H9 (cell line): ENCODE data around the gene PPARG. TPM values are rescaled to one million over a fixed set of nuclear protein-coding genes. Genes with fewer than 3 reads are reported as not detected.

Experiments
- DNase-seq: peaks from one replicate; pipeline ENCODE4 v3.0.0-alpha.2; 2017
- H2AFZ ChIP-seq: one replicate; pipeline ENCODE4 v1.6.1; 2013; ENCODE audit warnings: mild to moderate bottlenecking, low read length, control low read depth, moderate library complexity
- H2AK5ac ChIP-seq: 2 replicates; pipeline ENCODE4 v1.6.1; 2013; ENCODE audit warnings: low read length, control low read depth, mixed read lengths; ENCODE audit not compliant: insufficient read length
- H2BK120ac ChIP-seq: one replicate; pipeline ENCODE4 v1.6.1; 2013; ENCODE audit warnings: low read depth, mild to moderate bottlenecking, low read length, control low read depth, inconsistent platforms; ENCODE audit not compliant: poor library complexity, severe bottlenecking
- H2BK12ac ChIP-seq: 2 replicates; pipeline ENCODE4 v1.6.1; 2013; ENCODE audit warnings: low read length, control low read depth, mixed read lengths, low read depth; ENCODE audit not compliant: insufficient read length
- H2BK15ac ChIP-seq: 2 replicates; pipeline ENCODE4 v1.6.1; 2013; ENCODE audit warnings: low read depth, low read length, control low read depth
- H2BK20ac ChIP-seq: one replicate; pipeline ENCODE4 v1.6.1; 2013; ENCODE audit warnings: low read depth, mild to moderate bottlenecking, low read length, control low read depth, inconsistent platforms; ENCODE audit not compliant: poor library complexity, severe bottlenecking
- H2BK5ac ChIP-seq: 2 replicates; pipeline ENCODE4 v1.6.1; 2013; ENCODE audit warnings: low read length, control low read depth, mixed read lengths; ENCODE audit not compliant: insufficient read length
- H3K14ac ChIP-seq: 2 replicates; pipeline ENCODE4 v1.6.1; 2013; ENCODE audit warnings: low read length, control low read depth; ENCODE audit not compliant: insufficient read depth
- H3K18ac ChIP-seq: 2 replicates; pipeline ENCODE4 v1.6.1; 2013; ENCODE audit warnings: low read depth, mild to moderate bottlenecking, mixed read lengths, low read length, control low read depth; ENCODE audit not compliant: insufficient read length
- H3K23ac ChIP-seq: 2 replicates; pipeline ENCODE4 v1.6.1; 2013; ENCODE audit warnings: low read length, control low read depth, mixed read lengths, low read depth; ENCODE audit not compliant: insufficient read length
- H3K23me2 ChIP-seq: 2 replicates; pipeline ENCODE4 v1.6.1; 2013; ENCODE audit warnings: low read depth, mild to moderate bottlenecking, mixed read lengths, low read length, control low read depth; ENCODE audit not compliant: insufficient read length, poor library complexity, severe bottlenecking
- H3K27ac ChIP-seq: 2 replicates; pipeline ENCODE4 v1.5.1; 2013; ENCODE audit warnings: low read length, control low read depth, mixed read lengths, low read depth; ENCODE audit not compliant: insufficient read length
- H3K27me3 ChIP-seq: 2 replicates; pipeline ENCODE4 v1.6.1; 2013; ENCODE audit warnings: low read length, control low read depth, inconsistent platforms; ENCODE audit not compliant: insufficient read depth
- H3K4ac ChIP-seq: 2 replicates; pipeline ENCODE4 v1.6.1; 2013; ENCODE audit warnings: low read depth, mild to moderate bottlenecking, control low read depth, inconsistent platforms, low read length, moderate library complexity
- H3K4me1 ChIP-seq: 2 replicates; pipeline ENCODE4 v1.6.1; 2013; ENCODE audit warnings: low read length, control low read depth, inconsistent platforms; ENCODE audit not compliant: insufficient read depth
- H3K4me2 ChIP-seq: 2 replicates; pipeline ENCODE4 v1.6.1; 2013; ENCODE audit warnings: low read length, control low read depth, mixed read lengths; ENCODE audit not compliant: insufficient read length, insufficient read depth
- H3K56ac ChIP-seq: 2 replicates; pipeline ENCODE4 v1.6.1; 2013; ENCODE audit warnings: low read depth, mild to moderate bottlenecking, mixed read lengths, low read length, control low read depth; ENCODE audit not compliant: insufficient read length
- H3K79me1 ChIP-seq: 2 replicates; pipeline ENCODE4 v1.6.1; 2013; ENCODE audit warnings: low read depth, mild to moderate bottlenecking, moderate library complexity, low read length, control low read depth, inconsistent platforms; ENCODE audit not compliant: insufficient read depth, poor library complexity, severe bottlenecking
- H3K79me2 ChIP-seq: 2 replicates; pipeline ENCODE4 v1.6.1; 2013; ENCODE audit warnings: low read length, control low read depth, inconsistent platforms; ENCODE audit not compliant: insufficient read depth
- H3K9ac ChIP-seq: 2 replicates; pipeline ENCODE4 v1.6.1; 2013; ENCODE audit warnings: low read length, control low read depth, mixed read lengths; ENCODE audit not compliant: insufficient read length; ENCODE audit errors: extremely low read depth
- H3K9me3 ChIP-seq: one replicate; pipeline ENCODE4 v1.6.1; 2013; ENCODE audit warnings: low read depth, low read length, inconsistent platforms; ENCODE audit not compliant: control insufficient read depth
- H3T11ph ChIP-seq: one replicate; pipeline ENCODE4 v1.6.1; 2013; ENCODE audit warnings: mild to moderate bottlenecking, low read length, control low read depth, inconsistent platforms
- H4K20me1 ChIP-seq: one replicate; pipeline ENCODE4 v1.6.1; 2013; ENCODE audit not compliant: control insufficient read depth, insufficient read length, insufficient read depth
- H4K5ac ChIP-seq: 2 replicates; pipeline ENCODE4 v1.6.1; 2013; ENCODE audit warnings: low read depth, mild to moderate bottlenecking, mixed read lengths, low read length, control low read depth; ENCODE audit not compliant: insufficient read length
- H4K8ac ChIP-seq: replicated peaks from 2 replicates; pipeline ENCODE4 v1.6.1; 2013; ENCODE audit warnings: low read length, control low read depth, mixed read lengths, low read depth; ENCODE audit not compliant: insufficient read length
- H4K91ac ChIP-seq: 2 replicates; pipeline ENCODE4 v1.6.1; 2013; ENCODE audit warnings: low read depth, mild to moderate bottlenecking, moderate library complexity, mixed read lengths, low read length, control low read depth; ENCODE audit not compliant: insufficient read length
- H3K27ac Mint-ChIP-seq, 3 experiments: 2 replicates in 2 of 3; 3 replicates in 1 of 3; pipeline ENCODE4 v1.8.0; 2020 to 2021; ENCODE audit warnings: mixed read lengths in 3 of 3, mild to moderate bottlenecking in 1 of 3, moderate library complexity in 1 of 3
- H3K27me3 Mint-ChIP-seq: 2 replicates; pipeline ENCODE4 v1.8.0; 2021; ENCODE audit warnings: low read depth, mild to moderate bottlenecking, moderate library complexity, mixed read lengths
- H3K36me3 Mint-ChIP-seq, 3 experiments: 2 replicates in 2 of 3; 3 replicates in 1 of 3; pipeline ENCODE4 v1.8.0; 2020 to 2021; ENCODE audit warnings: low read depth in 3 of 3, mixed read lengths in 3 of 3; ENCODE audit not compliant: insufficient read depth in 1 of 3
- H3K4me1 Mint-ChIP-seq, 2 experiments: 2 replicates each; pipeline ENCODE4 v1.8.0; 2020; ENCODE audit warnings: mixed read lengths in 2 of 2
- H3K4me3 Mint-ChIP-seq, 2 experiments: 2 replicates in 1 of 2; 3 replicates in 1 of 2; pipeline ENCODE4 v1.8.0; 2020 to 2021; ENCODE audit warnings: mild to moderate bottlenecking in 2 of 2, mixed read lengths in 2 of 2, moderate library complexity in 1 of 2
- H3K9me3 Mint-ChIP-seq, 2 experiments: 2 replicates in 1 of 2; 3 replicates in 1 of 2; pipeline ENCODE4 v1.8.0; 2020; ENCODE audit warnings: mild to moderate bottlenecking in 2 of 2, mixed read lengths in 2 of 2, moderate library complexity in 1 of 2
- CTCF ChIP-seq: fragments of 200-600 bp; sonication (generic); conservative IDR thresholded peaks from 3 replicates; pipeline ENCODE4 v1.8.0; 2021; ENCODE audit warnings: antibody characterized with exemption, mild to moderate bottlenecking
- WGBS: extraction: QIAGEN DNeasy Blood & Tissue Kit; methylation state at CpG from one replicate; pipeline ENCODE4 v1.1.7; 2013; ENCODE audit warnings: missing lambda C conversion rate, low lambda C conversion rate, mixed read lengths; ENCODE audit not compliant: insufficient read length; ENCODE audit errors: extremely low coverage; 5-methylcytosine and 5-hydroxymethylcytosine counted together
- total RNA-seq: library from RNA; stranded (reverse); gene quantifications from 2 replicates; pipeline ENCODE4 v1.2.1, GENCODE V29; 2021

Gene PPARG
- total RNA-seq, 1 experiment from 2014 or later = 0.42 TPM

GRCh38 chr3:12336099-12336498 is 47.2 kb downstream of the PPARG start:
- Histone ChIP-seq H4K5ac (no peak overlapping the region), H3K14ac (no peak overlapping the region), H2AK5ac (no peak overlapping the region), H3K79me2 (no peaks in the 10 kb centered on the region), H3K79me1 (no peaks in the 10 kb centered on the region), H2BK5ac (no peak overlapping the region), H4K20me1 (no peaks in the 10 kb centered on the region), H3K23me2 (no peaks in the 10 kb centered on the region), H3K27ac (no peak overlapping the region), H3K4me2 (no peak overlapping the region), H3K56ac (no peak overlapping the region), H2BK15ac (no peak overlapping the region), H2BK12ac (no peak overlapping the region), H3K9ac (no peak overlapping the region), H3K9me3 (no peaks in the 10 kb centered on the region), H3K18ac (no peak overlapping the region), H3K27me3 (no peaks in the 10 kb centered on the region), H4K91ac (no peak overlapping the region), H2BK120ac (no peak overlapping the region), H3K4me1 (no peaks in the 10 kb centered on the region), H3K4ac (no peak overlapping the region), H2AFZ (no peak overlapping the region), H3K23ac (no peak overlapping the region), H4K8ac (no peak overlapping the region), H3T11ph (no peak overlapping the region), H2BK20ac (no peak overlapping the region)
- no peaks in the 10 kb centered on the region for H3K36me3 Mint-ChIP-seq
- H3K27ac Mint-ChIP-seq = no peak overlapping the region
- WGBS = no CpG with 5 or more reads among the region's 3 CpGs
- H3K27me3 Mint-ChIP-seq = no peaks in the 10 kb centered on the region; the same call in 1 of the 2 replicates
- no peak for DNase-seq
- no peak for TF ChIP-seq CTCF
- no peaks in the 10 kb centered on the region for H3K4me1 Mint-ChIP-seq
- H3K9me3 Mint-ChIP-seq = no peaks in the 10 kb centered on the region
- no peak overlapping the region for H3K4me3 Mint-ChIP-seq
